ENCODE measurements around the gene PTPRU.
"Not testable (repeated sequence)": the region's sequence is repeated elsewhere in the genome, so short reads cannot be mapped to it uniquely, and the experiment has no call there.

PTPRU gene

DNA sequence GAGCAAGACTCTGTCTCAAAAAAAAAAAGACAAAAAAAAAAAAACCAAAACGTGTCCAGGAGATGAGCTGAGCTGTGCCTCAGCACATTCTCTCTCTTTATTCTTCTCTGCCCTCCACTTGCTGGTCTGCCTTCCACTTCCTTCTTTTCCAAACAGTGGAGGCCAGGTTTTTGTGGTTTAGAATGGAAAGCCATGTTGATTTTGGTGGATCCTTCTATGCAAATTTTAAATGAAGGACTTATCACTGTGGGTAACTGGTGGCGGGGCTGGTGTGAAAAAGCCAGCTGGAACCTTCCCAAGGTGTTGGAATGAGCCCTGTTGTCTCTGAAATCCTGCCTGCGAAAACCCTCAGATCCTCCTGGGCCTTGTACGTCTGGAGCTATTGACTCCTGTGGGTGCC lies 61.9 kb downstream of the PTPRU start:
- no peak for DNase-seq

GRCh38 chr1:29299446-29299845 lies 63.1 kb downstream of the PTPRU start:
- DNase-seq = no peak

GRCh38 chr1:29301732-29302131 lies 65.4 kb downstream of the PTPRU start:
- DNase-seq = not testable (repeated sequence)

DNA sequence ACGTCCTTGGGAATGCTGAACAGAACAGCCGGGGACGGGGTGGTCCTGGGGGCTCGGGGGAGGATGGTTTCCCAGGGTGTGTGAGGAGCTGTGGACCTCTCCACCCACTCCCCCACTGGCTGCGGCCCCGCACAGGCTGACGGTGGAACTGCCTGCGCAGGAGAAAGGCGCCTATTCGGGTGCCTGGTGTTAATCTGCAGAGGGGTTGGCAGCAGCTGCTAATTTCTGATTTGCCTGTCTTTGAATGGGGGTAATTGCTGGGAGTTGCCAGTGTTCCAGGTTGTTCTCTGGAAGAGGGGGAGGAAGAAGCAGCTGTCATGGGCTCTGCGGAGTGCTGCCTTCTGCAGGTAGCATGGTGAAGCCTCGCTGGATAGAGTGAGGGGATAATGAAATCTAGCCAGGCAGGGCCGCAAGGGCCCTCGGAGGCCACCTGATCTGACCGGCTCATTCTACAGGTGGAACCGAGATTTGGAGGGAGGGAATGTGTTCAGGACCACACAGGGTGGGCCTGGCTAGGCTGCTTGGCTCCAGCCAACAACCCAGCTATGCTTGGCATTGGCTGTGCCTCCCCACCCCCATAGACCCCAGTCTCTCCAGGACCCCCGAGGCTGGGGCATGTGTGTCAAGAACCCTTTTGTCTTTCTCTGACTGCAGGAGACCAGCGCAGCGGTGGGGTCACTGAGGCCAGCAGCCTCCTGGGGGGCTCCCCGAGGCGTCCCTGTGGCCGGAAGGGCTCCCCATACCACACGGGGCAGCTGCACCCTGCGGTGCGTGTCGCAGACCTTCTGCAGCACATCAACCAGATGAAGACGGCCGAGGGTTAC lies 67.1 kb downstream of the PTPRU start:
- DNase-seq = no peak

DNA sequence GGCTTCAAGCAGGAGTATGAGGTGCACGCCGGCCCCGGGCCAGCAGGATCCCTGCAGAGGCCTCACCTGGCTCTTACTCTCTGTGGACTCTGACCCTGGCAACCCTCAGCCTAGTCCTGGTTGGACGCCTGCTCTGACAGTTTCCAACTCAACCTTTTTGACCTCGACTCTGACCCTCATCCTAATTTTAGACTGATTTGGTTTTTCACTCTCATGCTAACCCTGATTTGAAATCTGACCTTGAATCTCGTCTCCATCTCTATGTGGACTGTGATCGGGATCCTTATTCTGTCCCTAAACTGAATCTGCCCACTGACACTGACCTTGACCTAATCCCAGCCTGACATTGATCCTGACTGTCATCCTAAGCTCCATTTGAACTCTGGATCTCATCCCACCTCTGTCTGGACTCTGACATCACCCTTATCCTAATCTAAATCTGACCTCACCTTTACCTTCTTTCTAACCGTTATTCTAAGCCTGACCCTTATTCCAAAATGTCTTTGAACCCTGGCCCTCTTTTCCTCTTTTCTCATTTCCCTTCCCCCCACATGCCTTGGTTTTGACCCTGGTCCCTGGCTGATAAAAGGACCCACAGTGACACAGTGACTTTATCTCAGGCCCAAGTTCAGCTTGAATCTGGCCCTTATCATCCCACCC lies 67.8 kb downstream of the PTPRU start:
- no peak for DNase-seq

DNA sequence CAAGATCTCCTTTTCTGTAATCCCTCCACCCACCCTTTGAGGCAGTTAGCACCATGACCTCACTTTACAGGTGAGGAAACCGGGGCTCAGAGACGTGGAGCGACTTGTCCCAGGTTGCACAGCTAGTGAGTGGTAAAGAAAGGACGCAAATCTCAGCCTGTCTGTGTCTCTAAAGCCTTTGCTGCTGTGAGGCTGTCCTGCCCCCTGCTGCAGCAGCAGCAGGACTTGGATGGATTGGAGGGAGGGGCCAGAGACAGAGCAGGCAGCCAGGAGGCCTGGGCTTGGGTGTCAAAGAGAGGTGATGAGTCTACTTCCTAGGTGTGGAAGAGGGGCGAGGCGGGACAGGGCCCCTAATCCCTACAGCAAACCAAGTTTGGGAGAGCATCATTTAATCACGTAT lies 69.6 kb downstream of the PTPRU start:
- DNase-seq = no peak

DNA sequence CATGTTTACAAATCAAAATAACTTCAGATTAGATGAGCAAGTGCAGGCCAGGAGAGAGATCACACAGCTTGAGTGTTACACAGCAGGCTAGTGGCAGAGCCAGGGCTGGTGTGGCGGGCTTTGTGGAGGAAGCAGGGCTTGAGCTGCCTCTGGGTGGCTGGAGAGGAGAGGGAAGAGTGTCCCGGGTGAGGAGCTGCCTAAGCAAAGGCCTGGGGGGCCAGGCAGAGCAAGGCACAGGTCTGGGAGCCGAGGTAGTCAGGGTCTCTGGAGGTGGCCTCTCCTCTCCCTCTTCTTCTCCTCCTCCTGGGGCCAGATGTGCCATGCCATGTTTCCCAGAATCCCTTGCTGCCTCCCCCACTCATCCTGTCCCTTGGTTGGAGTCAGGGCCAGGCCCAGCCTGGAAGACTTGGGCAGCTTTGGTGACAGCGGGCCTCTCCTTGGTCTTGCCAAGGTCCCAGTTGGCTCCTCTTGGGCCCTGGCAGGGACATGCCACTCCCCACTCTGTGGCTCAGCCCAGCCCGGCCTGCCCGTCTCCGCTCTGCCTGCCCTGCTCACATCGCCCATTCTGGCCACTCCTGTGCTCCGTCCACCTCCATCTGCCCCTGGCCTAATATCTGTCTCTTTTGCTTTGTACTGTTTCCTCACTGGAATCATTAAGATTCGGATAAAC lies 70.3 kb downstream of the PTPRU start:
- no peak for DNase-seq

DNA sequence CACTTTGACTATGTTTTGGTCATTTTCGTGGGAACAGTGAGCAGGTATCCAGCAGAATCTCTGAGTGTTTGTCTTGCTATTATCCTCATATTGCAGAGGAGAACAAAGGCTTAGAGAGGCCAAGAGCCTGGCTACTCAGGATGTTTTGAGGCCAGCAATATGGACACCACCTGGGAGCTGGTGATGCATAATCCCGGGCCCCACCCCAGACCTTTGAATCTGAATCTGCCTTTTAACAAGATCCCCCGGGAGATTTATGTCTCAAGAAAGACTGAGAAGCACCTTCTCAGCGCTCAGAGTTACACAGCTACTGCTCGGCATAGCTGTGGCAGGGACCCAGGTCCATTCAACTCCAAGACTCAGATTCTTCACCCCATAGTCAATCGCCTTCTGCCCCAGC lies 72.8 kb downstream of the PTPRU start:
- DNase-seq = peak; percentile 94

DNA sequence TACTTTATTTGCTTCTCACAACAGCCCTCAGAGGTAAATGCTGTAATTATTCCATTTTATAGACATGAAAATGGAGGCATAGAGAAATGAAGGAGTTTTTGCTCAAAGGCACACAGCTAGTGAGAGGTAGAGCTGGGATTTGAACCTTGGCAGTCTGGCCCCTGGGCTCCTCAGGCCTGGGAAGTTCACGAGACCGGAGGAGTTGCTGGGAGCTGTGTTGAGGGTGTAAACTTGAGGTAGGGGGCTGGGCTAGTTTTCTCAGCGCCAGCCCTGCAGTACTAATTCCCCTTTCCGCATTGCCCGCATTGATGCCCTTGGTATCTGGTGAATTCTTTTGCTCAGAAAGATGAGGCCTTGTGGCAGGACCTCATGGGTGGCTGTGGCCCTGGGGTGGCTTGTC lies 73.3 kb downstream of the PTPRU start:
- no peak for DNase-seq

DNA sequence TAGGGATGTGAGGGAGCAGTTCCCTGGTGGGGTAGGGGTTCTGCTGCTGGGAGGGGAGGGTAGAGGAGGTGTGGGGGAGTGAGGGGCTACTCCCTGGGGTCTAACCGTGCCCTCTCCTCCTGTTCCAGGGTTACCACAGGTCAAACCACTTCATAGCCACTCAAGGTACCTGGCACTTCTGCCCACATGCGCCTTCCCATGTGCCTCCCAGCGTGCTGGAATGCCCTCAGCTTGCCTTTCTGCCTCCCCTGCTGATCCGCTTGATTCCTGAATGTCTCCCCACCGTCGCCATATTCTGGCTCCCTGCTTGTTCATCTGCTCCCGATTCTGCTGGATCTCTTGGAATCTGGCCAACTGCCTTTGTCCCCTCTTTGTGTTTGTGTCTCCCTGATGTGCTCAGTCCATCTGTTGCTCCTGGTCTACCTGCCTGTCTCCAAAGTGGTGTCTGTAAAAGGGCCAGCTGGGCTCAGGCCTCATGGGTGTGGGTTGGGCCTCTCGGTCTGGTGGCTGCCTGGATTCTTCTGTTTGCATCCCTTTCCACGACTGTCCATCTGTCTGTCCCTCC lies 74.4 kb downstream of the PTPRU start:
- peak; percentile 92 for DNase-seq

DNA sequence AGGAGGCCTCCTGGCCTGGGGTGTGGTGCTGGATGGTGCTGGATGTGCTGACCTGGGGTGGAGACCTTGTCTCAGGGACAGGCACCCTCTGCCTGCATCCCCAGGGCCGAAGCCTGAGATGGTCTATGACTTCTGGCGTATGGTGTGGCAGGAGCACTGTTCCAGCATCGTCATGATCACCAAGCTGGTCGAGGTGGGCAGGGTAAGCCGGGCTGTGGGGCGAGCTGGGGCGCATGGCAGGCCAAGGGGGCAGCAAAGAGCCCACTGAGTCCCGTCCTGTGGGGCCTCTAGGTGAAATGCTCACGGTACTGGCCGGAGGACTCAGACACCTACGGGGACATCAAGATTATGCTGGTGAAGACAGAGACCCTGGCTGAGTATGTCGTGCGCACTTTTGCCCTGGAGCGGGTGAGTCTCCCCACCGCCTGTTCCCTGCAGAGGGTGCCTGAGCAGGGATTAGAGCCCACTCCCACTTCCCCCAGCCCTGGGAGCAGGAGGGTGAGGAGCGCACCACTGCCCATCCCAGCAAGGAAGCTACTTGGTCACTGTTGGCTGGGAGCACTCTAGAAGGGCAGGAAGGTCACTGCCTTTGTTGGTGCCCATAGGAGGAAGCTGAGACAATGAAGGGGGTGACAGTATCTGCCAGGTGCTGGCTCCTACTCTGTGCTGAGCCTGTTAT lies 75.2 kb downstream of the PTPRU start:
- DNase-seq = peak; percentile 17

DNA sequence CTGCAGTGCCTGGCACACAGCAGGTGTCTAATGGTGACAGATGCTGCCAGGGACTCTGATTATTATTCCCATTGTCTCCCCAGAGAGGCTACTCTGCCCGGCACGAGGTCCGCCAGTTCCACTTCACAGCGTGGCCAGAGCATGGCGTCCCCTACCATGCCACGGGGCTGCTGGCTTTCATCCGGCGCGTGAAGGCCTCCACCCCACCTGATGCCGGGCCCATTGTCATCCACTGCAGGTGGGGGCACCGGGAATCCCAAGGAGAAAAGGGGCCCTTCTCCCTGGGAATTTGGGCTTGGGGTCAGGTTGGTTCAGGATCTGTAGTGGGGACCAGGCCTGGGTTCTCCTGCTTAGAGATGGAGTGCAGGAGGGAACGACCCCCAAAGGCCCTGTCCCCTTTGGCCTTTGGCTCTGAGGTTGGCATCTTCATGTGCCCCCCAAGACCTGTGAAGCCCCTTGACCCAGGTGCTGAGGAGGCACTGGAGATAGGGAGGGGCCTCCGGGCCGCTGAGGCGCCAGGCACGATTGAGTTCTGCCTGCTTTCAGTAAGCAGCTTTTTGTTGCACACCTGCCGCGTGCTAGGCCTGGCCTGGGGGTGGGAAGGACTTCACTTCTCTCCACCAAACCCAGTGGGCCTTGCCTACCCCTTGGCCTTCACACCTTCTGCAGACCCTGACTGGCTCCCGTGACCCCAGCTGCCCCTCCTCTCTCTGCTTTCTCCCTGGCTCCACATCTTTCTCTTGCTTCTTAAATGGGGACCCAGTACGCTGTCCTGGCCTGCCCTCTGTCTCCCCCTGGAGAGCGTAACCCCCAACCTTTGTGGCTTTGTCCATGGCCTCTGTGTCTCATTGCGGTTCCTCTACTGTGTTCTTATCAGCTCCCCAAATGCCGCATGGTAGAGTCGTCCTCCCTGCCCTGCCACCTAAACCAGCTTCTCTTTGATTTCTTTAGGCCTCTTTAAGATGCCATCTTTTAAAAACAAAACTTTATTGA lies 76.4 kb downstream of the PTPRU start:
- peak; percentile 65 for DNase-seq

GRCh38 chr1:29314685-29315084 lies 78.4 kb downstream of the PTPRU start:
- not testable (repeated sequence) for DNase-seq

DNA sequence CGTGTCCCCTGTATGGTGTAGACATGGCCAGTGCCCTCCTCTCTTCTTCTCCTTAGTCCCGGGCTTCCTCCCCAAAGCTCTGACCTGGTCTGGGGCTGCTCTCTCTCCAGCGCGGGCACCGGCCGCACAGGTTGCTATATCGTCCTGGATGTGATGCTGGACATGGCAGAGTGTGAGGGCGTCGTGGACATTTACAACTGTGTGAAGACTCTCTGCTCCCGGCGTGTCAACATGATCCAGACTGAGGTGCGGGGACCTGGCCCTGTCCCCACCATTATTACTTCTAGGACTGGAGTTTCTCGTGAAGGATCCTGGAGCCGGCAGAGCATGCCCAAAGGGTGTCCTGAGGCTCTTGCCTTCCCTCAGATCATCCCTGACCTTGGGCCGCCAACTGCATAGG lies 78.9 kb downstream of the PTPRU start:
- no peak for DNase-seq

DNA sequence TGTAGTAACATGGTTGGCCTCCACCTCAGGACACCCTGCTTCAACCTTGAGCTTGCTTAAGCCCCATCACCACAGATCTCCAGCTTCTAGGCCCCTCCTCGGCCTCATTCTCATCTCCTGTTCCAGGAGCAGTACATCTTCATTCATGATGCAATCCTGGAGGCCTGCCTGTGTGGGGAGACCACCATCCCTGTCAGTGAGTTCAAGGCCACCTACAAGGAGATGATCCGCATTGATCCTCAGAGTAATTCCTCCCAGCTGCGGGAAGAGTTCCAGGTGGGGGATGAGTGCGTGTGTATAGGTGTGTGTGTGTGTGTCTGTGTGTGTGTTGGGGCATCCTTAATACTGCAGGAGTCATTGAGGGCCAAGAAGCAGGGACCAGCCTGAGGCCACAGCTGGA lies 79.6 kb downstream of the PTPRU start:
- DNase-seq = no peak

DNA sequence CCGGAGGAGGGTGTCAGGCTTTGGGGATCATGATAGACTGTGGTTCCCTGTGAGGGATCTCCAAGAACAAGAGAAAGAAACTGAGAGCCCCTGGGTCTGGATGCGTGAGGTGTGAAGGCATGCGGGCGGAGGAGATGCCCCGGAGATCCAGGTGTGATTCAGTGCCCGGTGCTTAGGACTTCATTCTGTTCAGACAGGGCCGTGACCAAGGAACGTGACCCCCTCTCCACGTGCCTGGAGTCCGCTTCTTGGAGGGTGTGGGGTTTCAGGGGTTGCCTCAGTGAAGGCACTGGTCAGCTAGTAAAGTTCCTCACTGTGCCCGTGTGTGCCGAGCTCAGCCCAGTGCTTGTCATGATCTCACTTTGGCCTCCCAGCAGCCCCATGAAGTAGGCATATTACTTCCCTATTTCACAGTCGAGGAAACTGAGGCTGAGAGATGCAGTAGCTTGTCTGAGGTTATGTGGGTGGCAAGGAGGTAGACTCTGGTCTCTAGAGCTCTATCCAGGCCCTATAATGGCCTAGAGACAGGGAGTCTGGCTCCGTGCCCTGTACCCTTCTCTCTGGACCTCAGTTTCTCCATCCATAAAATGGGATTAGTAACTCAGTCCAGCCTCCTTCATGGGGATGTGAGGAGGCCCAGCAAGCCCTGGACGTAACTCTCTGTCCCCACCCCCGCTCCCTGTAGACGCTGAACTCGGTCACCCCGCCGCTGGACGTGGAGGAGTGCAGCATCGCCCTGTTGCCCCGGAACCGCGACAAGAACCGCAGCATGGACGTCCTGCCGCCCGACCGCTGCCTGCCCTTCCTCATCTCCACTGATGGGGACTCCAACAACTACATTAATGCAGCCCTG lies 81.0 kb downstream of the PTPRU start:
- DNase-seq = no peak

DNA sequence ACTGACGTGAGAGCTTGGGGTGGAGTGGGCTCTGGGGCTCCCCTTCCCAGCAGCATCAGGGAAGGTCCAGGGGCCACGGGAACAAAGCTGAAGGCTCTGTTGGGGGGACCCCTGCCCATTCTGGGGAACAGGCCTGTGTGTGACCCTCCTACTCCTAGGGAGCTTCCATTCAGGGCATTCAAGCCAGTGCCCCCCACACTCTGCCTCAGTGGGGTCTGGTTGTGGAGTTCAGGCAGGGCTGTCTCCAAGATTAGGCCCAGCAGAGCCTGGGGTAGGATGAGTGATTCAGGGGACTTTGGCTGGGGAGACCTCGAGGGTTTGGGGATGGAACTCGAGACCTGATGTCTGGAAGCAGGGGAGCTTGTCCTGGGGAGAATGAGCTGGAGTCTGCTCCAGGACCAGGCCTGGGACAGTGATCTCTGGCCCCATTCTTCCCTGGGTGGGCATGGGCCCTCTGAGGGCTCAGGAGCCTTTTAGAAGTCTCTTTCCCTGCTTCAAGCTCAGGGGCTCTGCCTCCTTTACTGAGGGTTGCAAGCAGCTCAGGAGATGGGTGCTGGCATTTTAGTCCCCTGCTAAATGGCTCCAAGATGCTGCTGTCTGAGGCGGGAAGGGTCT lies 81.7 kb downstream of the PTPRU start:
- no peak for DNase-seq

DNA sequence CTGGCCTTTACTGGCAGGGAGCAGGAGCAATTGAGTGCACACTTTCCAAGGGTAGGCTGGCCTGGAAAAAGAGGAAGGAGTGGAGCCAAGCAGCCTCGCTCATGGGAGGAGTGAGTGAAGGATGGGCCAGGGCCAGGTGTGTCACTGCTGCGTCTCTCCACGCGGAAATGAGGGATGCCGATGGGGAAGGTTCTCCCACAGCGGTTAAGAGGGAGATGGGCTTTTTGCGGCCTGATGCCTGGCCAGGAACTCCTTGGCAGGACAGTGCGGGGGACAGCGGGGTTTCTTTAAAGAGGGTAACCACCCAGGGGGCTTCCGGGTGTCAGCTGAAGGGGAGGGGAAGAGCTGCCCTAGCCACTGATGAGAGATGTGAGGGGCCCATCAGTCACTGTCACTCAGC lies 82.4 kb downstream of the PTPRU start:
- DNase-seq = no peak

DNA sequence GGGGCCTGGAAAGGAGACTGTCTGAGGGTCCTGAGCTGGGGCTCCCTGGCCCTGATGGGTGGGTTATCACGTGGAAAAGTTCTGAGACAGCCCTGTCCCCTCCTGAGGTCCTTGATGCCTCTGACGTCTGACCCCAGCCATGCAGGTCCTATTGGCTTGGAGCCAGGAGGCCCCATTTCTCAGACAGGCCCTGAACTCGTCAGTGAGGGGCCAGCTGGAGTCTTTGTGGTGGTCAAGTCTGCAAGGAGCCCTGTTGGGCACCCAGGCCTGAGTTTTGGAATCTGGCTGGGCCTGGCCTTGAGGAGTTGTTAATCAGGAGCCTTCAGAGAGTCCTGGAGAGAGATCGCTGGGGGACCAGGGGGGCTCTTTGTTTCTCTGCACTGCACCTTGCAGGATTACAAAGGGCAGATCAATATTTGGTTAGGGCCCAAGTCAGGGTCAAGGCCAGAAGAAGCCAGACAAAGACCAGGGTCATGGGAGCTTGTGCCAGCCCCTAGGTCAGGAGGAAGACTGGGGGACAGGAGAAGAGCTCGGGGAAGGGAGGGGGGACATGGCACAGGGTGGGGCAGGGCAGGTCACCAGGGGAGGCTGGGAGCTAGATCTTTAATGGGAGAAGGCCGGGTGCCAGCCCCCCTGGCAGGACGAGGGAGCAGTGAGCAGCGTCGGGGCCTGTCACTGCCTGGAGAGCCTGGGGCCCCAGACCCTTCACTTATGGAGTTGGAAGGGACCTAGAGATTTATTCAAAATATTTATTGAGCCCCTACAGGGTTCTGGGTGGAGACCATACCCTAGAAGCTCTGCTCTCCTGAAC lies 83.2 kb downstream of the PTPRU start:
- no peak for DNase-seq
